NCI-H128 (cell line): ENCODE measurements around the gene SLC27A2.
"Not testable (repeated sequence)": the region's sequence is repeated elsewhere in the genome, so short reads cannot be mapped to it uniquely, and the experiment has no call there.

Source experiments
- DNase-seq: peaks from one replicate; lab custom pipeline; 2025; ENCODE audit not compliant: unreplicated experiment; lab: John Stamatoyannopoulos, UW

Gene SLC27A2

GRCh38 chr15:50181969-50182218 lies at the start of gene SLC27A2:
Gene SLC27A2 (plus strand): TSS chr15:50182196. CDS start chr15:50182428, 232 bp downstream.
- DNase-seq = peak; percentile 13

- DNase-seq = not testable (repeated sequence)
Measured at GRCh38 chr15:50132251-50132984, 49.6 kb upstream of the SLC27A2 start.

GRCh38 chr15:50134524-50135024 lies 47.4 kb upstream of the SLC27A2 start:
- no peak for DNase-seq

GRCh38 chr15:50135031-50135551 lies 46.9 kb upstream of the SLC27A2 start:
- DNase-seq = no peak

- no peak for DNase-seq
Measured at GRCh38 chr15:50137330-50137761, 44.6 kb upstream of the SLC27A2 start.

- DNase-seq = no peak
Measured at GRCh38 chr15:50137893-50138292, 44.1 kb upstream of the SLC27A2 start.

GRCh38 chr15:50138391-50138790 lies 43.6 kb upstream of the SLC27A2 start:
- DNase-seq = no peak

GRCh38 chr15:50140098-50140497 lies 41.9 kb upstream of the SLC27A2 start:
- no peak for DNase-seq

- no peak for DNase-seq
Measured at GRCh38 chr15:50140983-50141382, 41.0 kb upstream of the SLC27A2 start.

- no peak for DNase-seq
Measured at GRCh38 chr15:50141856-50142255, 40.1 kb upstream of the SLC27A2 start.

GRCh38 chr15:50143255-50143860 lies 38.6 kb upstream of the SLC27A2 start:
- DNase-seq = no peak

- no peak for DNase-seq
Measured at GRCh38 chr15:50144341-50145120, 37.5 kb upstream of the SLC27A2 start.

- DNase-seq = peak; percentile 39
Measured at GRCh38 chr15:50145451-50145872, 36.5 kb upstream of the SLC27A2 start.

- DNase-seq = no peak
Measured at GRCh38 chr15:50146632-50147031, 35.4 kb upstream of the SLC27A2 start.

GRCh38 chr15:50148362-50148963 lies 33.5 kb upstream of the SLC27A2 start:
- no peak for DNase-seq

GRCh38 chr15:50149090-50149489 lies 32.9 kb upstream of the SLC27A2 start:
- DNase-seq = no peak

GRCh38 chr15:50150349-50150748 lies 31.6 kb upstream of the SLC27A2 start:
- DNase-seq = no peak

GRCh38 chr15:50150851-50151250 lies 31.1 kb upstream of the SLC27A2 start:
- DNase-seq = no peak

- DNase-seq = no peak
Measured at GRCh38 chr15:50151476-50151875, 30.5 kb upstream of the SLC27A2 start.

GRCh38 chr15:50158236-50158635 lies 23.8 kb upstream of the SLC27A2 start:
- not testable (repeated sequence) for DNase-seq
